ENCODE measurements around the gene IHH.

The IHH gene

DNA sequence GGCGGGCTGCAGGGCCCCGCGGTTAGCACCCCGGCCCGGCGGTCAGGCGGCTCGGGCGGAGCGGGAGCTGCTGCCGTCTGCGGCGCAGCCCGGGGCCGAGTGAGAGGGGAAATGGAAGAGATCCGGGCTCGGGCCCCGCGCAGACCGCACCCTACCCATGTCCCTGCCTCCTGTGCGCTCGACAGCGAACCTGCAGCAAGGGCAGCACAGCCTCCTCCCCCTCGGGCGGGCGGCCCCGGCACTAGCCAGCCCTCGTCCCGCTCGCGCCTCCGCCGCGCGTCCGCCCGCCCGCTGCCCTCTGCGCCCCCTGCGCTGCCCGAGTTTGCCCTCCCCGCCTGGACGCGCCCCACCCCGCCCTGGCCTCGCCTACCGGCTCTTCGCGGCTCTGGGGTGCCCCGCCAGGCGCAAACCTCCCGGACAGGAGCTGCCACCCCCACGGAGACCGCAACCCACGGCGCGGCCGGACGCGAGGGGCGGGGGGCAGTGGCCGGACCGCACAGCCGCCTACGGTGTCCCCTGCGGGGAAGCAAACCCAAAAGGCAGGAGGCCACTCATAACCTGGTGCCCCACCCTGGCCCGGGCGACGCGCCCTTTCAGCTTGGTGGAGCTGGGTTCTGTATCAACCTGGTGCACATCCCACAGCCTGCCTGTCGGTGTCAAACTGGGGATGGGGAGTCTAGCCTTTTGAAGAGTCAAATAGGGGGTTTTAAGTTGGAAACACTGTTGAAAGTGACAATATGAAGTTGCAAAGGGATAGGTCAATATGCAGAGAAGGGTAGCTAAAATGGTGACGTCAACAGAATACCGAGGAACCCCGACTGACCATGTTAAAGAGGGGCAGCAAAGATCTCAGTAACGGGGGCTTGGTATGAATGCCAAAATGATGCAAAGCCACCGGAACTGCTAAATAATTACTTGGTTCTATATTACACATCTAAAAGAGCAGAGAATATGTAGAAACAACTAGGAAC lies at the start of gene IHH:
TSS of gene IHH (minus strand) at position 101 of the 971 bp plus-strand sequence. CDS start 454 bp downstream, outside the sequence.
- DNase-seq: no peak

DNA sequence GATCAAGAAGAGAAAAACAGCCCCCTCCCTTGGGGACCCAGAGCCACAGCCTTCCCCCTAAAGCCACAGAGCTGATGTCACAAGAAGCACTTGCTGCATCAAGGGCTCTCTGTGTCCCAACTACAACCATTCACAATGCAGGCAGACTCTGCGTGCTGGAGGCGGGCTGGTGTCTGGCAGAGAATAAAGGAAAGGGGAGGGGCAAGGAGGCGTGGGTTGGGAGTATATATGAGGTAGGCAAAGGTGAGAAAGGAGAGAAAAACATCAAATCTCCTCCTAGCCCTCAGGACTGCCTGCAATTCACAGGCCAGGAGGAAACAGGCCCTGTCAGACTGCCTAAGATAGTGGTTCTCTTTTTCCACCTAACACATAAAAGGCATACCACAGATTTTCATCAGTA lies 48.8 kb upstream of the IHH start:
- peak; percentile 10 for DNase-seq

DNA sequence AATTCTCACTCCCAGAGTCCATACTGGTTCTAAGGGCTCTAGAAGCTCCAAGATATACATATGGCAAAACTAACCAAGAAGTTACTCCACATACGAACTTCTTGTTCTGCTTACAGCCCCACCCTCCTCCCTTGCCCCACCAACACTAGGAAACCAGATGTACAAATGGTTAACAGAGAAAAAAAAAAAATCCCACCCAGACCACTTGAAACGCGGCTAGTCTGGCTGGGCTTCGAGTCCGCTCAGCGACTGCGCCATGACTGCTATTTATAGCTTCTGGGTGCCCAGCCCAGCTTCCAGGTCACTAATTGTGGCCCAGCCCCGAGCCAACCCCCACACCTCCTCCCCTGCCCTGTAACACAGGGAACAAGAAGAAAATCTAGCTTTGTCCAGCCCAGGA lies 47.0 kb upstream of the IHH start:
- DNase-seq: no peak

DNA sequence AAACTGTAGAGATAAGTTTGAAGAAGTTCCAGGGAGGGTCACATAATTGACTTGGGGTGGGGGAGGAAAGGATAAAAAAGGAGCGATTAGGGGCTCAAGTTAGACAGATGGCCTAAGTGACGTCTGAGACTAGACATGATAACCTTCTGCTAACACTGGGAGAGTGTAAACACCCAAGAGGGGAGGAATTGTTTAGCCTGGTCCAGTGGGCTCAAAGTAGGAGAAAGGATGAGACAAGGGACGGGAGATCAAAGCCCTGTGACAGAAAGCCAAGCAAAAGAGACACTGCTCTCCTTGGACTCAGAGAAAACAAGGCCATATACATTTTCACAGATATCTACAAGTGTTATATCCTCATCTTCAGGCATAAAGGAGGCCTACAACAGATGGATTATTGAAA lies 45.5 kb upstream of the IHH start:
- DNase-seq: no peak

DNA sequence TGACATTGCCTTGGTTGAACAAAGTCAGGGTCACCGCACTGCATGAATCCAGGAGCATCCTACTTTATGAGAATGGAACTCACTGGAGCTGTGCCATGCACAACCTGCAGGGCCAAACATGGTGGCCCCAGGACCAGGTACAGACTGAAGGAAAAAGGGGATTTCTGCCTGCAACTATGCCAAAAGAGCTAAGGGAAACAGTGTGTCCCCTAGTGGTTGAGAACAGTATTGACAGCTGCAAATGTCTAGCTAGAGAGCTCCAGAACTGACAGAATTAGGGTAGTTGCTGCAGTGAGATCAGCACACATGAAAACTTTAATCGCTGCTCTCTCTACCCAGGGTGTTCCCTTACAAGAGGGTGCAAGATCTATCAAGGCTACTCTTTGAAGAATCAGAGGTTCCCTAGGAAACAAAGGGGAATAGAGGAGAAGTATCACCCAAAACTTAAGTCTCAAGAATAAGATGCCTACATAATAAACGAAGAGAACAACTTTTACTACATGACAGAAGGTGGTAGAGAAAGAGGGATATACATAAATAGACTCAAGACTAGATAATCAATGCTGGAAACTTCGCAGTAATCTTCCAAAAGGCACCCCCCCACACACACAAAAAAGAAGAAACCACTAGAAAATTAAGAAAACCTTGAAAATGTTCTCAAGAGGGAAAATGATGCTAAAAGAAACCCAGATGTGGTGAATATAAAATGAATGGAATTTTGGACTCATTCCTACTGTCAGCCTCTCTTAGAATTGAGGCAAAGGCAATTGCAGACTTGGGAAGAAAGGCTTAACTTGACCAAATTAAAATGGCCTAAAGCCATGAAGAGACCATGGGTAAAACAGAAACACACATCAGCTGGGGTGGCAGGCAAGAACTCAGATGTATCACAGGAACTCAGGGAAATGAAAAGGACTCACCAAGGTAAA lies 43.6 kb upstream of the IHH start:
- DNase-seq: no peak

DNA sequence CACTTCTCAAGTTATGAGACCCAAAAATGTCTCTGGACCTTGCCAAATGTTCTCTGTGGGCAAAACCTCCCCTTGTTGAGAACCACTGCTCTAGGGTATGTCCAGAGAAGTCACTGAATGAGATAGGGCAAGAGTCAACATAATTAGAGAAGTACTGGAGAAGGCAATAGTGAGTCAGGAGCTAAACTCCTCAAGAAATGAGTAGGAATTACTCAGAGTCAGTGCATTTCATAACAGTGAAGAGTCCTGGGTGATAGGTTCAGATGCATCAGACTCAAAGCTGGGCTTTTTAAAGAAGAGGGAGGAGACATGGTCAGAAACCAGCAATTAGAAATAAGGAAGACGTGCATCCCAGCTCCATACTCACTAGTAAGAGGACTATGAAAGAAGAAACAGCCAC lies 38.6 kb upstream of the IHH start:
- DNase-seq: no peak

DNA sequence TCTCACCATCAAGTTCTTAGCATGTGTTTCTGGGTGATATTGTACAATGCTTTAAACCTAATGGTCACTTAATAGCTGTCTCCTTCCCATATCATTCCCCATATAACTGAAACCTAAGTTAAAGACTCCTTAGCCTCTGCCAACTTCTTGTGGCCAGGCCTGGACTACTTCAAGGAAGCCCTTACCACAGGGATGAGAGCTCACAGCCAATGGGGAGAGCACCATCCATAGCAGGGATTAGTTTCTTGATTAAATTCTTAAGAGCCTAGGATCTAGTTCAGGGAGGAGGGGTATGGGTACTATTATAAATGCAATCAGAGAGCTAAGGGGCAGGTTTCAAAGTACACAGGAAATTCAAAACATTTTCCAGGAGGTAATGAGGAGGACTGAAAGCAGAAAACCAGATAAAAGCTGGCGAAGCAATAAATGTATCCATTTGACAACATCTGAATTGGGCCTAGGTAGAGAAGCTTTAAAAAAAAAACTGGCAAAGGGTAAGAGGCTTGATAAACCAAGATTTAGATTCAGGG lies 34.8 kb upstream of the IHH start:
- no peak for DNase-seq

DNA sequence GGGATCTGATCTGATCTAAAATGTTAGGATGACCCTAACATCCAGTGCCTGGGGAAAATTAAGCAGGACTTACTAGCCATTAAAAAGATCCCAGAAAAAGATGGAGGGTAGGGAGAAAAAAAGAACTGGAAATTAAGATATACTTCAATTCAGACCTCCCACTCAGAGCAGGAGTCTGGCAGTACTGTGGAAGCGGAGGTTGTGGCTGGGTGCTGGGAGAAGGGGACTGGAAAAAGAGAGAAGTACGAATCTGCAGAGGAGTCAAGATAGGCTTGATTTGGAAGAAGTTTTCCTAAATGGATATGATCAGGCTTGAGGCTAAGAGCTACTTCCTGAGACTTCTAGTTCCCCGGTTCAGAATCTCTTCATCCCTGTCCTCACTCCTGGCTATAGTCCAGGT lies 33.5 kb upstream of the IHH start:
- no peak for DNase-seq

DNA sequence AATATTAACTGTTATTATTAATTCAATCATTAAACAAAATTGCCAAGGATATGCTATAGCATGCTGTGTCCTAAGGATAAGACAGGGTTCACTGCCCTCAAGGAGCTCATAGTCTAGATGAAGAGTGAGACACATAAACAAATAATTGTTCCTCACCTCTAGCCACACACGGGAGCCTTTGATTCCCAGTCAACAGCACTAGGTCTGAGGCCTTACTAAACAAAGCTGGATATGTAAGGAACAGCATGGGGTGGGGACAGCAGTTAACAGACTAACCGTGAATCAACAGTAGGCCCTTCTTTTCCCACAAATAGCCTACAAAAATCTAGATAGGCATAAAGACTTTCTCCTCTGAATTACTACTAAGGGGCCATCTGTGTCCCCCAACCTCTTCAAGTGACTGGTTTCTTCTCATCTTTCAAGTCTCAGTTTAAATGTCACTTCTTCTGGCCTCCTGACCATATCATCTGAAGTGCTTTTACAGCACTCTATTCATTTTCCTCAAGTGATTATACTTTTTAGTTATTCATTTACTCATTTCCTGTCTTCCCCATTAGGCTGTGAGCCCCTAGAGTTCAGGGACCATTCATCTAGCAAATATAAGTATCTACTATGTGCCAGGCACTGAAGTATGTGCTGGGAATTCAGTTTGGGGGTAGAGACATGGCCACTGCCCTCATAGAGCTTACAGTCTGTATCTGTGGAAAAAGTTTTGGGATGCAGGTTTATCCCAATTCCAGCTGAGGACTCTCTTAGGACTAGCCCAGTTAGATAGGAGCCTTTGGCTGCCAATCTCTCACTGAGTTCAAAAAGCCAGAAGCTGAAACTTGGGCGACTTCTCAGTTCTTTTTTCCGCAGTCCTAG lies 29.9 kb upstream of the IHH start:
- DNase-seq: no peak

DNA sequence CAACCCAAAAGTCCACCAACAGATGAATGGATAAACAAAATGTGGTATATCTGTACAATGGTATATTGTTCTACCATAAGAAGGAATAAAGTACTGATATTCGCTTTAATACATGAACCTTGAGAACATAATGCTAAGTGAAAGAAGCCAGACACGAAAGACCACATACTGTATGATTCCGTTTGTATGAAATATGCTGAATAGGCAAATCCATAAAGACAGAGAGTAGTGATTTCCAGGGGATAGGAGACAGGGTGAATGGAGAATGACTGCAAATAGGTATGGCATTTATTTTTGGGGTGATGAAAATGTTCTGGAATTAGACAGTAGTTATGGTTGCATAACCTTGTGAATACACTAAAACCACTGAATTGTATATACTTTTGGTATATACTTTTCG lies 28.6 kb upstream of the IHH start:
- DNase-seq: no peak

DNA sequence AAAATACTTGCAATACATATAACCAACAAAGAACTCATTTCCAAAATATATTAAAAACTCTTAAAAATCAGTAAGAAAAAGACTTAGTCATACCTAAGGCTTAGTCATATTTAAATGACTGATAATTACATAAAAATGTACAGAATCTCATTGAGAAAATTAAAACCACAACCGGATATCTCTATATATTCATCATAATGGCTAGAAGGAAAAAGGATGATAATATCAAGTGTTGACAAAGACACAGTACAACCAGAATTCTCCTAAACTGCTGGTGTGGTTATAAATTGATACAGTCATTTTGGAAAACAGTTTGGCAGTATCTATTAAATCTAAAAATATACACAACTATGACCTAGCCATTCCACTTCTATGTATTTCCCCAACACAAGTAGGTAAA lies 27.1 kb upstream of the IHH start:
- DNase-seq: no peak

DNA sequence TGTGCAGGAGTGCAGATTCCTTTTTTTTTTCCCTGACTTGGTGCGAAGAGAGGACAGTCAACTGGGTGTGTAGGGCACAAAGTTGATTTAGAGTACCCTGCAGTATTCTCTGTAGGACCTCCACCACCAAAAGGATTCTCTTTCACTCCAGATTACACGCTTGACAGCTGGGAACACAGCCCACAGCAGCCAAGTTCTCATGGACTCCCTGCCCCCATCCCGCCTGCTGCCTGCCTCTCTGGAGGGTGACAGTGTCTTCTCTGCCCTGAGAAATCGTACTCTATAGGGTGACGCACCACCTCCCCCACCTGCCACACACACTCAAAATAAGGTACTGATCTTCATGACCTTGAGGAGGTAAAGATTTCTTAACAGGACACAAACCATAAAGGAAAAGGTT lies 26.6 kb upstream of the IHH start:
- no peak for DNase-seq

DNA sequence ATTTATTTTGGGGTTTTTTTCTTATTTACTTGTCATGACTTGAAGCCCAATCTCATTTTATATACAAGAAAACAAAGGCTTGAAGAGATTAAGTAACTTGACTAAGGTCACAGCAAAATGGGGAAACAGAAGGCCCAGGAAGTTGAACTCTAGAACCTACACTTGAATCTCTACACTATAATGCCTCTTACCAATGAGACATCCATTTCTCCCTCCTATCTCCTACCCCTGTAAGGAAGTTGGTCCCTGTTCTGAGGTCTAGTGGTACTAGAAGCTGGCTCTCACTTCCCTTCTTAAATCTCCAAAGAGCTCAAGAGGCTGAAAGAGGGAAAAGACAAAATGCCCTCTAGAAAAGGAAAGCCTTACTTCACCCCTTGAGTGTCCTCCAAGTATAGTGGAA lies 25.5 kb upstream of the IHH start:
- DNase-seq: no peak

DNA sequence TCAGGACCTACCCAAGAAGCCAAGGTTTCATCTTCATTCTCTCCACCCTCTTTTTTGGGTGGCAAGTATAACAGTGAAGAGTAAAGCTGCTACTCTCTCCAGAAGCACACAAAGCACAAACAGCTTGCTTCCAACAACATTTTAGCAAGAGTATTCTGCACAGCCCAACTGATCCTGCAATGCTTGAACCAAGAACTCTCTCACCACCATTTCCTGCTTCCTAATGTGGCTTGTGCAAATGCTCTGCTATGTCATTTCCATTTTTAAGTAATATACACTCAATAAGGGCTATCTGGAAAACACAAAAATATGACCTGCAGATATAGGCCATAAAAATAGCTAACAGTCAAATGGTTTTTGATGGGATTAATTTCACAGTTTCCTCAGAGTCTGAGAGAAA lies 24.1 kb upstream of the IHH start:
- DNase-seq: no peak

DNA sequence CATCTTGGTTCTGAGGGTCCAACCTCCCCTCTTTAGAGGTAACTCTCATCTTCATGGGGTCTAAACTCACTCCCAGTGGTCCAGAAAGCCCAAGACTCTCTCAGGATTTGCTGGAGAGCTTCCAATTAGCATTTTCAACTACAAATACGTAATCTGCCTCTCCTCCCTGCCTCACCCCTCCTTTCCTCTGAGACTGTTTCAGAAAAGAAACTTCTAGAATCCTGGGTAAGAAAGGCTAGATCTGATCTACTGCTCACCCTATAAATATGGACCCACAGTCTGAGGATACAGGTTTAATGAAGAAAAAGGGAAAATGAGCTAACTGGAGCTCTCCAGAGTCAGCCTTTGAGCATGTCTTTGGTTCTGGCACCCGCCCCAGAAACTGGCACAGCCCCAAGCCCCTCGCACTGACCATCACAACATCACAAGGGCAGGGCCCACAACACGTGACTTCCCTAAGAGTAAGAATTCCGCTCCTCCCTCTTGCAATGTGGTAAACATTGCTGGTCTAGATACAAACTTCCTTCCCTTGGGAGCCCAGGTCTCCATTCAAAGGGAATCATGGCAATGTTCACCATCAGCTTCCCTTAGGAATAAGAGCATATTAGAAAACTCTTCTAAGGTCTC lies 21.7 kb upstream of the IHH start:
- DNase-seq: no peak

DNA sequence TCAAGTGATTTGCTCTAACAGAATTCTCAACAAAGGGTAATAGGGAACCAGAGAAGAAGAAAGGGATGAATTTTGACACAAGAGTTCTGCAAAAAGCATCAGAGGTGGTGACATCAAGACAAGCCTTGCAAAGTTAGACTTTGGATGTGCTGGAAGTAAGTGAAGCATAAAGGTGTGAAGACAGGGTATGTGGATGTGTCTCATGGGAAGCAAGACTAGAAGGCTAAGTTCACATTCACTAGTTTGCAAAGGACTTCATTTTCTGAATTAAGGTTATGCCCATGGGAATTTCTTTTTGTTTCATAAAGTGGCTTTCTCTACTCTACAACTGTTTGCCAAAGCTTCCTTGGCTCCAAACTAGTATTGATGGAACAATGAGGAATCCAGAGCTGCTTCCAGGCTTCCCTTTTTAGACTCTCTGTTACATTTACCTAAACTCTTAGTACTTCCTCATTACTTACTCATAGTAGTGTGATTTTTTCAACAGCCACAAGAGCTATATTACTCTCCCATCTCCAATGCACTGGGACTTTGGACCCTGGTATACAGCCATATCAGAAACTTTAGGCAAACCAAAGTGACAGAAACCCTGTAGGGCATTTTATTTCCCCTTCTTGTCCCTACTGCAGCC lies 21.1 kb upstream of the IHH start:
- DNase-seq: no peak

DNA sequence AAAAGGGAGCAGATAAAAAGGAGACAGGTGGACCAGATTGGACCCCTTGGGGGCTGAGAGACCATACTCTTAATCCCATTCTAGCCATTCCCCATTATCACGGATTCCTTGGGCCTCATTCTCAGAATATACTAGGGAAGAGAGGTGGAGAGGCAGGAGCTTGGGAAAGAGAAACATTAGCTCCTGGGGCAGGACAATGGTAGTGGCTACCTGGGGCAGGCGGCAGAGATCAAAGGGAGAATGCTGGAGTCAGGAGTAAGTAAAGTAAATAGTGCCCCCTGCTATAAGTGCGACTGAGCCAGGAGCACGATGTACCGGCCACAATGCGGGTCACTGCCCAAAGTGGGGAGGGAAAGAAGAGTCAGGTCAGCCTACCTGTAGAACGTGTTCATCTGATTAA lies 20.4 kb upstream of the IHH start:
- DNase-seq: no peak

DNA sequence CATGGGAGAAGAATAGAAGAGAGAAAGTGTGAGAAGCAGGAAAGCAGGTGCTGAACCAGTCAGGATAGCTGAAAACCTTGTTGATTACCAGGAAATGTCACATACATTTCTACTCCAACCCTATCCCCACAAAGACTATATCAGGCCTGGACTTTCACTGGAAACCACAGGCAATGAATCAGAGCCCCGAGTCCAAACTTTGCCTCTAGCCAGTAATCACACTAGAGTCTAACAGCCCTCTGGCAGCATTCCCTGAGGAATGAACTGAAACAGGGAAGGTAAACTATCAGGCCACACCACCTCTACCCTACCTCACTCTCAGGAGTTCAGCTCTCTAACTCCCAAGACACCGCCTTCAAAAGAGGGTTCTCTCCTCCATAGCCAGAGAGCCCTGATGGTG lies 18.7 kb upstream of the IHH start:
- DNase-seq: no peak

DNA sequence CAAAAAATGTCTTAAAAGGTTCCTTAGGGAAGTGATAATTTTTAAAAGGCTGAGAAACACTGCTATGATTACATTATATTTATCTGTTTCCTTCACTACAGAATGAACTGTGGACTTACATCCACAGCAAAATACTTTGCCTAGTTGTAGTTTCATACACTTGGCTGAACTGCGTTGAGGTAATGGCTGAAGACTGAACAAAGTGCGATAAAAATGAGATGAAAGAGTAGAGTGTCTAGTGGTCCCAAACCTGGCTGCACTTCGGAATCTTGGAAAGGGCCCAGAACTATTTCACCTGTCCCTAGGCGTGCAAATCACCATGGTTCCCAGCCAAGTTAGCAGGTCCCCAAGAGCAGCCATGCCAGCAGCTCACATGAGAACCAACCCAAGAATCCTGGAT lies 18.2 kb upstream of the IHH start:
- no peak for DNase-seq

DNA sequence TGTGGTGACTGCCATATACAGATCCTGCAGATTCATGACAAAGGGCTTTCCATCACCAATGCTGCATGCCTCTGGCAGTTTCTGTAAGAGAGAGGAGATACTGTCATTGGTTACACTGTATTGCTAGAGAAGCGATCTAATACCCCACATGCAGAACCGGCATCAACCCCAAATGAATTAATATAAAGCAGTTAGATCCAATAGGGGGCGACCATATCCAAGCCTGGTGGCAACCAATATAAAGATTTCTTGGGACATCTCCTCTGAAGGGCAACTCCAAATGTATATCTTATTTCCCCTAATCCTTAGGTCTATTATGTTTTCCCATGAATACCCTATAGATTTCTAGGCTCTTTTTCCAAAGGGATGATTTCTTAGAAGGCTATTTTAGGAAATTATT lies 17.4 kb upstream of the IHH start:
- DNase-seq: no peak

DNA sequence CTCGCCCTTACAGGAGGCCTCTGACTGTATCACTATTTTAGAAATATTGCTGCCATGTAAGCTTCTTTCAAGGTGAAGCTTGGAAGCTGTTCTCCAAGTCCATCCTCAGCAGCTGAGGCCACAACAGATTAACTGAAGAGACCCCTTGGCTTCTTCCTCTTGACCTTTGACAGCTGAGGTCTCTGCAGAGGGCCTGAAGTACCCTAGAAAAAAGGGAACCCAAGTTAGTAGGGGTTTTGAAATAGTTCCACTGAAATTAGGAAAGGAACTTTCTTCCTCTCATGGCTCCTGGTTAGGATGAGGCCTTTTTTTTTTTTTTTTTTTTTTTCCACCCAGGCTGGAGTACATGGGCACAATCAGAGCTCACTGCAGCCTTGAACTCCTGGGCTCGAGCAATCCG lies 15.5 kb upstream of the IHH start:
- no peak for DNase-seq

Measured in stimulated activated naive CD4-positive, alpha-beta T cell treated with Interleukin-2 at 50 U/mL for 16 hours (primary cell).